ENCODE data around the gene PLEKHG4.

PLEKHG4 gene

DNA sequence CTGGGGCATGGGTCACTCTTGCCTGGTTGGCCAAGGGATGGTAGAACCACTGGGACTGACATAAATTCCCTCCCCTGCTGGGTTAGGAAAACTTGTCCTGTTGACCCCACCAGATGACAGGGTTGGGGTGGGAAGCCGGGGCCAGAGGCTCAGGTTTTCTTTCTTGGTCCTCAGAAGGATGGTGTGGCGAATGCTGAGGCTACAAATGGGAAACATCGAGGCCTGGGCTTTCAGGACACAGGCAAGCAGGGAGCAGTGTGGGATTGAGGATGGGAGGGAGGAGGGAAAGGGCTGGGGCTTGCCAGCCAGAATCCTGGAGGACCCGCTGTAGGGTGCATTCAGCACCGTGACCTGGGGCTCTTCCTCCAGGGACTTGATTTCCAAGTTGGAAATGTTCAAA is 14.5 kb upstream of the PLEKHG4 start:
- DNase-seq (ENCODE audit: low spot score), result no peak

DNA sequence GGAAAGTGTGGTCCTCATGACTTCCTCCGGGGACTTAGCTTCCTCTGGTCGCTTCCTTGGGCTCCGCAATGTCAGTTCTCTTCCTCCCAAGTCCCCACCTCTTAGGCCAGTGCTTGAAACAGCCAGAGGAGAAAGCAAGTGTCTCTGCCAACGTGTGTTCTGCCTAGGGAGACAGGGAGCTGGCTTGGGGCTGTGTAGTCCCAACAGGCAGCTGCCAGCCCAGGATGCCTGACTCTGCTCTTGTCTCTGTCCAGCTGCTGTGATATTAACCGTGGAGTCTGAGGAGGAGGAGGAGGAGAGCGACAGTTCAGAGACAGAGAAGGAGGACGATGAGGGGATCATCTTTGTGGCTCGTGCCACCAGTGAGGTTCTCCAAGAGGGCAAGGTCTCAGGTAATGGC is 13.5 kb upstream of the PLEKHG4 start:
- no peak for DNase-seq (ENCODE audit: low spot score)

DNA sequence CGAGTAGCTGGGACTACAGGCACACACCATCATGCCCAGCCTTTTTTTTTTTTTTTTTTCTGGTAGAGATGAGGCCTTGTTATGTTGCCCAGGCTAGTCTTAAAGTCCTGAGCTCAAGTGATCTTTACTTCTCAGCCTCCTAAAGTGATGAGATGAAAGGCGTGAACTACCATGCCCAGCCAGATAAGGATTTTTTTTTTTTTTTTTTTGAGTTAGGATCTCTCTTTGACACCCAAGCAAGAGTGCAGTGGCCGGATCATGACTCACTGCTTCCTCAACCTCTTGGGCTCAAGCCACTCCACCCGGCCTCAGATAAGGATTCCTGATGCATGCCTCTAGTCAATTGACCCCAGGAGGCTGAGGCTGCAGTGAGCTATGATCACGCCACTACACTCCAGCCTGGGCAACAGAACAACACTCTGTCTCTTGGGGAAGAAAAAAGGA is 11.2 kb upstream of the PLEKHG4 start:
- DNase-seq (ENCODE audit: low spot score), result peak; percentile 75

DNA sequence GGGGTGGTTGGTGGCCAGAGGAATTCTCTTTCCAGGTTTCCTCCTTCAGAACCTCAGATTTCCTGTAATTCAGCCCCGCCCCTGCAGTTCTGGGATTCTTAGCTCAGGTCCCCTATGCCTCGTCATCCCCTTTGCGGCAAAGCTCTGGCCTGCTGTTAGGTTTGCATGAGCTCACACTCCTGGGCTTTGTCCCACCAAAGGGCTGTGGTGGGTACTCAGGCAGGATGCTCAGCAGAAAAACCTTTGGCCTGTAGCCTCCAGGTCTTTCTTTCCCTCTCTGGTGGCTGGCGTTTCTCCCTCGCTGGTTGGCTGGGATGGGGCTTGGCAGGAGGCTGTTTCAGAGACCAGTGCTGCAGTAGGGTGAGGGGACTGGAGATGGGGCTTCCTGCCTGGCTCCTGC is 9.6 kb upstream of the PLEKHG4 start:
- no peak for DNase-seq (ENCODE audit: low spot score)

DNA sequence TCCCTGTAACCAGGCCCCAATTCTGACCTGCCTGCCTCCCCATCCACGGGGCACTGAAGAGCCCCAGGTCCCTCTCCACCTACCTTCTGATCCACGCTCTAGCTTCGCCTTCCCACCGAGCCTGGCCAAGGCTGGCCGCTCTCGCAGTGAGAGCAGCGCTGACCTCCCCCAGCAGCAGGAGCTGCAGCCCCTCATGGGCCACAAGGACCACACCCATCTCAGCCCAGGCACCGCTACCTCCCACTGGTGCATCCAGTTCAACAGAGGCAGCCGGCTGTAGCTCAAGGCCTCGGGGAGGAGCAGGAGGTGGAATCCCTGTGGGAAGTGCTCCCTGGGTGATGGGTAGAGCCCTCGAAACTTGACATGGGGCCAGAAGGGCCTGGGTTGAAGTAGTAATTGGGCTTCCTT is 8.4 kb upstream of the PLEKHG4 start:
- DNase-seq (ENCODE audit: low spot score), result no peak

DNA sequence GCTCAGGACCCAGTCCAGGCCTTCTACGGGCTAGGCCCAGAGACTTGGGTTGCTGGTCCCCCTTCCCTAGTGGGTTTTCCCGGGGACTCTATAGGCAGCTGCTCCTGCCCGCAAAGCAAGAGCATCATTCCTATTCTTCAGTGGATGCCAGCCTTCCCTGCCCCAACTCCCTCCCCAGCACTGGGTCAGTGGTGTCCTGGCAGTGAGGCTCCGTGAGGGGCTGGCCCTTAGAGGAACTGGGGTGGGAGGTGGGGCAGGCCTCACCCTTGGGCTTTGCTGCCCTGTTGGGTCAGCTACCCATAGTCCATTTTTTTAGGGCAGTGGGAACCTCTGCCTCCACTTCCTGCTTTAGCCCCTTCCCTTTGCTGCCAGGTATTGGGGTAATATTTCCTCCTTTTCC is 7.9 kb upstream of the PLEKHG4 start:
- no peak for DNase-seq (ENCODE audit: low spot score)

DNA sequence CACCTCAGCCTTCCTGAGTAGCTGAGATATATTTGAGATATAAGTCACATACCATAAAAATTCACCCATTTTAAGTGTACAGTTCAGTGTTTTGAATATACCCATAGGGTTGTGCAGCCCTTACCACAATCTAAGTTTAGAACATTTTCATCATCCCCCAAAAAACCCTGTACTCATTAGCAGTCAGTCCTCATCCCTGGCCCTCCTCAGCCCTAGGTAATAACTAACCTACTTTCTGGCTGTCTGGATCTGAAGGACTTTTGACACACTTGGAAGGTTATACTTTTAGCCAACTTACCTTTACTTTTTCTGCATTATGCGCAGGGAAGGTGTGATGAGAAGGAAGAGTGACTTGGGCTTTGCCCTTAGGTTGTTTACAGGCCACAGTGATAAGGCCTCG is 4.0 kb upstream of the PLEKHG4 start:
- DNase-seq (ENCODE audit: low spot score), result no peak

DNA sequence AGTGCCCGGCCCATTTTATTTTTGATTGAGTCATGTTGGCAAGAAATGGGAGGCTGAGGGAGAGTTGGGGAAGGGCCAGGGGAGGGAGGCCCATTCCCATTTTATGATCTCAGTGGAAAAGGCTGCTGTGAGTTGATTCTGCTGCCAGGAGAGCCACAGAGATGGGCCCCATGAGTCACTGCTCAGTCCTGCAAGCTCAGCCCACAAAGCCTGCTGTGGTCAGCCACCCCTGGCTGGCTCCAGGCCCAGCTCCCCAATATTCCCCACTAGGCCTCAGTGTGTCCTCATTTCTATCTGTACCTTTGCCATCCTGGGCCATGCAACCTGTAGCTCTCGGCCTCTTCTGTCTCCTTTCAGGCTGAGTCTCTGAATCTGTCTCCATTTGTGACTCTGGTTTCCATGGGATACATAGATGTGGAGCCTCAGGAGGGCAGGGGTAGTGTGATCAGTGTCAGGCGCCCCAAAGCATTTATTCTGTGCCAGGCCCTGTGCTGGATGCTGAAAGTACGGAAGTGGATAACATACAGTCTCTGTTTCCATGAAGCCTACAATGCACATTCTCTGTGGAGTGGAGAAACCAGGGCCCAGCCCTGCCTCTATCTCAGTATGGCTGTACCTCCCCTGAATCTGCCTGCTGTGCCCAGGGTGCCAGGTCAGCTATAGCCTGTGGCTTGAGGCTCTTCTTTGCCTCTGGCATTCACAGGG is 1.9 kb upstream of the PLEKHG4 start:
- DNase-seq (ENCODE audit: low spot score), result peak; percentile 98

DNA sequence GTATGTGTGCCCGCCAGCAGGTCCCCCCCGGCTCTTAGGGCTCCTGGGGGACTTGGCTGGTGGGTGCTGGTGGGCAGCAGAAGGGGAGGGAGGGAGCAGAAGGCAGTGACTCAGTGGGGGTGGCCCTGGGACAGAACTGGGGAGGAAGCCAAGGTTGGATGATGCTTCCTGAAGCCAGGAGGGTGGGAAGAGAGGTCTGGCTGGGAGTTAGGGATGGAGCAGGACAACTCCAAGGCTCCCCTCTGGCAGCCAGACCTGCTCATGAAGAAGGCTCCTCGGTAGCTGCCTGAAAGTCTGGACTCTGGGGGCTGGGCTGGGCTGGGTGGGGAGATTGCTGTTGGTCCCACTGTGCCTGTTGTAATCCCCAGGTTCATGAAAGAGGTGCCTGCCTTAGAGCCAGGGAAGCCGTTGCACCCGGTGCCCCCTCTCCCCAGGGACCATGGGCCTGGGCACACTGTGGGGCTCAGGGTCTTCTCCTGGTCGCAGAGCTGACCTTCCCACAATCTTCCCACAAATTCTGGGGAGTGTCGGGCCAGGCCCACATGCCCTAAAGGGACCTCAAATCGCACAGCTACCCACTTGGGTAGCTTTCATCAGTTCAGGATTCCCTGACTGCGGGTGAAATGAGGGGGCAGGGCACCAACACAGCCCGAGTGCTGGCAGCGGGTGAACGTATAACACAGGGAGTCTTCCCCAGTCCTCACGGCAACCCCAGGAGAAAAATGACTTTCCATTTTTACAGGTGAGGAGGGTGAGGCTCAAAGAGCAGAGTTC is 1.1 kb upstream of the PLEKHG4 start:
- DNase-seq (ENCODE audit: low spot score), result peak; percentile 90

DNA sequence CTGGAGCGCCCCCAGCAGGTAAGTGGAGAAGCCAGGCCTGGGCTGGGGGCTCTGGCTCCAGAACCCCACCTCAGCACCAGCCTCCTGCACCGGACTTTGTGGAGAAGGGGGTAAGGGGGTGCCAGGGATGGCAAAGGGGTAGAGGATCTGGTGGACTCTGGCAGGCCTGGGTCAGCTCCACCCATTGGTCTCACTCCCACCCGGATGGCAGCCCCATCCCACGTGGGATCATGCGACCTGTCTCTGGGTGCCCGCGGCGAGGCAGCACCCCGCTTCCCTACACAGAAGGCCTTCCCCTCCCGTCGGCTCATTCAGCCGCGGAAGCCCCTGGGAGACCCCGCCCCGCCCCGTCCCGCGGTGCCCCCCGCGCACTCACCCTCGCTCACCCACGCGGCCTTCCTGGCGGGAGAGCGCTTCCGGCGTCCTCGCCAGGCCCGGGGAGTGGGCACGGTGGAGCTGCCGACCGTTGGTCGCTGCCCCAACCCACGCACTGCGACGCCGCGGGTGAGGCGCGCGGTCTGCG is 498 bp upstream of the PLEKHG4 start:
- peak; percentile 58 for DNase-seq (ENCODE audit: low spot score)

DNA sequence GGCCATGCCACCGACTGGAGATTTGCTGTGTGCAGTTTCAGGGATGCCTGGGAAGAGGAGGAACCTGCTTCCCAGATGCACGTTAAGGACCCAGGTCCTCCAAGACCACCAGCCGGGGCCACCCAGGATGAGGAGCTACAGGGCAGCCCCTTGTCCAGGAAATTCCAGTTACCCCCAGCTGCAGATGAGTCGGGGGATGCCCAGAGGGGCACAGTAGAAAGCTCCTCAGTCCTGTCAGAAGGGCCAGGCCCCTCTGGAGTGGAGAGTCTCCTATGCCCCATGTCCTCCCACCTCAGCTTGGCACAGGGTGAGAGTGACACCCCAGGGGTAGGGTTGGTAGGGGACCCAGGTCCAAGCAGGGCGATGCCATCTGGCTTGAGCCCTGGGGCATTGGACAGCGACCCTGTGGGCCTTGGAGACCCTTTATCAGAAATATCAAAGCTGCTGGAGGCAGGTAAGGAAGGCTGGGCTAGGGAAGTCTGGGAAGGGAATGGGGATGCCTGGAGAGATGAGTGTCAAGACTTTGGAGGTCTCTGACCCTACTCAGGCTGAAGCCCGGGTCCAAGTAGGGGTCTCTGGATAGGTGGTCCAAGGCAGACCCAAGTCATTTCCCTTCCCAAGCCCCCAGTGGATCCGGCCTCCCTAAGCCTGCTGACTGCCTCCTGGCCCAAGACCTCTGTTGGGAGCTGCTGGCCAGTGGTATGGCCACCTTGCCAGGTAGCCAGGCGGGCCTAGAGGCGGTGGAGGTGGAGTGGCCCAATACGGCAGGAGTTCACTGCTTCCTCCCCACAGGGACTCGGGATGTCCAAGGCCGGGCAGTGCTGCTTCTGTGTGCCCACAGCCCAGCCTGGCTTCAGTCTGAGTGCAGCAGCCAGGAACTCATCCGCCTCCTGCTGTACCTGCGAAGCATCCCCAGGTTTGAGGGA is 1.0 kb downstream of the PLEKHG4 start:
- no peak for DNase-seq (ENCODE audit: low spot score)

DNA sequence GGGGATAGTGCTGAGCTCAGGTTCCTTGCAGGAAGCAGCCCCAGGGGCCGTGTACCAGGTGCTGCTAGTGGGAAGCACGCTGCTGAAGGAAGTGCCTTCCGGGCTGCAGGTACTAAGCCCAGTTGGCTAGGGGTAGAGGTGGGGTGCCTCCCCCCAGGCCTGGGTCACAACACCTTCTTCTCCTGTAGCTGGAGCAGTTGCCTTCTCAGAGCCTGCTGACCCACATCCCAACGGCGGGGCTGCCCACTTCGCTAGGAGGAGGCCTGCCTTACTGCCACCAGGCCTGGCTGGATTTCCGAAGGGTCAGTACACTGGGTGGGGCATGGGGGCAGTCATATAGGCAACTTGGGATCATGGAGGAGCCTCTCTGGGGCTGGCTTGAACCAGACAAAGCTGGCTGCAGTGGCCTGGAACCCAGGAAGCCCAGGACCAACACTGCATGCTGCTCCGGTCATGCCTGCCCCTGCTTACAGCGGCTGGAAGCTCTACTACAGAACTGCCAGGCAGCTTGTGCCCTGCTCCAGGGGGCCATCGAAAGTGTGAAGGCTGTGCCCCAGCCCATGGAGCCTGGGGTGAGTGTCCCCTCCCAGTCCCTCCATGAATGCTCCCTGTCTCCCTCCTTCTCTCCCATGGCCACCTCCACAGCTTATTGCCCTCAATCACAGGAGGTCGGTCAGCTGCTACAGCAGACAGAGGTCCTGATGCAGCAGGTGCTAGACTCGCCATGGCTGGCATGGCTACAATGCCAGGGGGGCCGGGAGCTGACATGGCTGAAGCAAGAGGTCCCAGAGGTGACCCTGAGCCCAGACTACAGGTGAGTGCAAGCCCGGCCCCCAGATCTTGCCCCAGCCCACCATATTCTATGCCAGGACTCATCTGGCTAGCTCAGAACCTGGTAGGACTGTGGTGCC is 2.5 kb downstream of the PLEKHG4 start:
- DNase-seq (ENCODE audit: low spot score), result no peak

DNA sequence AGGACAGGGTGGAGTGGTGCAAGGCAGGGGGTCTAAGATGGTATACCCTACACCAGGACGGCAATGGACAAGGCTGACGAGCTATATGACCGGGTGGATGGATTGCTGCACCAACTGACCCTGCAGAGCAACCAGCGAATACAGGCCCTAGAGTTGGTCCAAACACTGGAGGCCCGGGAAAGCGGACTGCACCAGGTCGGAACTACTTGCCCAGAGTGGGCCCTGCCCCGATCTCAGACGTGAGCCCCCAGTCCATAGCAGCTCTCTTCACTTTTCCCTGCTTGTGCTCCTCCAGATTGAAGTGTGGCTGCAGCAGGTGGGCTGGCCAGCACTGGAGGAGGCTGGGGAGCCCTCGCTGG is 3.1 kb downstream of the PLEKHG4 start:
- no peak for DNase-seq (ENCODE audit: low spot score)

DNA sequence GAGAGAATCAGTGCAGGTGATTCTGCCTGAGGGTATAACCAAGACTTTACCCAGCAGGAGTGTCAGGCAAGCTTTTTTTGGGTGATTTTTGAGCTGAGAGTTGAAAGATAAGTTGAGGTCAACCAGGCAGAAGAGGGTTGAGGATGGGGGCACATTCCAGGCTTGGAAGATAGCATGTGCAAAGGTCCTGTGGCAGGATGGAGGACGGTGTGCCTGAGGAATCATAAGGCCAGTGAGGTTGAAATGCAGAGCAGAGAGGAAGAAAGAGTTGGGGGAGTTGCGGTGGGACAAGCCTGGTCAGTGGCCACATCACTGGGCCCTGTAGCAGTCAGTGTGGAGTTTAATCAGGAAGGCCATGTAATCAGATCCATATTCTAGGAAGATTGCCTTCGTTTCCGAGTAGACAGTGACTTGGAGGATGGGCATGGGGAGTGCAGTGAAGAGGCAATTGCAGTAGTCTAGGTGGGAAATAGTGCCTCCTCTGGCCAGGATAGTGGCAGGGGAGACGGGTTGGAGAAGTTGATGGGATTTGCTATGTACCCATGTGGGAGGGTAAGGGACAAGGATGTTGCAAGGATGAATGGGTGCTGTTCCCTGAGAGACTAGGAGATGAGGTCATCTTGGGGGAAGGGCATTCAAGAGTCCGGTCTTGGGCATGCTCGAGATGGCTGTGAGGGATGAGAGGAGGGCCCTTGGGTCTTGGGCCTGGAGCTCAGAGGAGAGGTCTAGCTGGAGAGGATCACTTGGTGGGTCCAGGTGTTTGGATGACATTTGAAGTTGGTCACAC is 3.9 kb downstream of the PLEKHG4 start:
- DNase-seq (ENCODE audit: low spot score), result no peak

DNA sequence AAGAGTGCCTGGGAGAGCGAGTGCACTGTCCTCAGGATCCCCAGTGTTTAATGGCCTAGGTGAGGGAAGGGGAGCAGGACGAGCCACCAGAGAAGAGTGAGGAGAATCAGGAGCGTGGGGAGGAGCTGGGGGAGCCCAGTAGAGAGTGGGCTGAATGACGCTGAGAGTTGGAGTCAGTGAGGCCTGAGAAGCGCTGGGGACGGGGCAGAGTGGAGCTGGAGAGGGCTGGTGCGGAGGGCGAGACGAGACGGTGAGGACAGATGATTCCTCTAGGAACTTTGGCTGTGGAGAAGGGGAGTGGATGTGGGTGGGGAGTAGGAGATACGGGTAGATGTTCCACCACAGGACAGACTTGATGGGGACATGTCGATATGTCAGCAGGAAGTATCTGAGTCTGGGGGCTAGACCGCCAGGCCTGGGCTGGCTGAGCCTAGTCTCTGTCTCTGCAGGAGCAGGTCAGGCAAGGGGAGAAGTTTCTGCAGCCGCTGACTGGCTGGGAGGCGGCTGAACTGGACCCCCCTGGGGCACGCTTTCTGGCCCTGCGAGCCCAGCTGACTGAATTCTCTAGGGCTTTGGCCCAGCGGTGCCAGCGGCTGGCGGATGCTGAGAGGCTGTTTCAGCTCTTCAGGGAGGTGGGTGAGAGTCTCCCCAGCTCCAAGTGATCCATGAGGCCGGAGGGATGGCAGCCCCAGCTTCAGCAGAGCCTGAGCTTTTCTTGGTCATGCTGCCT is 4.7 kb downstream of the PLEKHG4 start:
- no peak for DNase-seq (ENCODE audit: low spot score)

DNA sequence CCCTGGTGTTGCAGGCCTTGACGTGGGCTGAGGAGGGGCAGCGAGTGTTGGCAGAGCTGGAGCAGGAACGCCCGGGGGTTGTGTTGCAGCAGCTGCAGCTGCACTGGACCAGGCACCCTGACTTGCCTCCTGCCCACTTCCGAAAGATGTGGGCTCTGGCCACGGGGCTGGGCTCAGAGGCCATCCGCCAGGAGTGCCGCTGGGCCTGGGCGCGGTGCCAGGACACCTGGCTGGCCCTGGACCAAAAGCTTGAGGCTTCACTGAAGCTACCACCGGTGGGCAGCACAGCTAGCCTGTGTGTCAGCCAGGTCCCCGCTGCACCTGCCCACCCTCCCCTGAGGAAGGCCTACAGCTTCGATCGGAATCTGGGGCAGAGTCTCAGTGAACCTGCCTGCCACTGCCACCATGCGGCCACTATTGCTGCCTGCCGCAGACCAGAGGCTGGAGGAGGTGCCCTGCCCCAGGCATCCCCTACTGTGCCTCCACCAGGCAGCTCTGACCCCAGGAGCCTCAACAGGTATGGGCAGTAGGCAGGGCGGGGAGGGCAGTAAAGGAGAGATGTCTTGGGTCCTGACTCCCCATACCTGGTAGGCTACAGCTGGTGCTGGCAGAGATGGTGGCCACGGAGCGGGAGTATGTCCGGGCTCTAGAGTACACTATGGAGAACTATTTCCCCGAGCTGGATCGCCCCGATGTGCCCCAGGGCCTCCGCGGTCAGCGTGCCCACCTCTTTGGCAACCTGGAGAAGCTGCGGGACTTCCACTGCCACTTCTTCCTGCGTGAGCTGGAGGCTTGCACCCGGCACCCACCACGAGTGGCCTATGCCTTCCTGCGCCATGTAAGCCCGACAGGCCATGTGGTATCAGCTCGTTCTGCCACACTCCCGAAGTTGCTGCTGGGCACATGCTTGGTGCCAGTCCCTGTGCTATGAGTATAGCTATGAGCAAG is 5.6 kb downstream of the PLEKHG4 start:
- DNase-seq (ENCODE audit: low spot score), result peak; percentile 66

DNA sequence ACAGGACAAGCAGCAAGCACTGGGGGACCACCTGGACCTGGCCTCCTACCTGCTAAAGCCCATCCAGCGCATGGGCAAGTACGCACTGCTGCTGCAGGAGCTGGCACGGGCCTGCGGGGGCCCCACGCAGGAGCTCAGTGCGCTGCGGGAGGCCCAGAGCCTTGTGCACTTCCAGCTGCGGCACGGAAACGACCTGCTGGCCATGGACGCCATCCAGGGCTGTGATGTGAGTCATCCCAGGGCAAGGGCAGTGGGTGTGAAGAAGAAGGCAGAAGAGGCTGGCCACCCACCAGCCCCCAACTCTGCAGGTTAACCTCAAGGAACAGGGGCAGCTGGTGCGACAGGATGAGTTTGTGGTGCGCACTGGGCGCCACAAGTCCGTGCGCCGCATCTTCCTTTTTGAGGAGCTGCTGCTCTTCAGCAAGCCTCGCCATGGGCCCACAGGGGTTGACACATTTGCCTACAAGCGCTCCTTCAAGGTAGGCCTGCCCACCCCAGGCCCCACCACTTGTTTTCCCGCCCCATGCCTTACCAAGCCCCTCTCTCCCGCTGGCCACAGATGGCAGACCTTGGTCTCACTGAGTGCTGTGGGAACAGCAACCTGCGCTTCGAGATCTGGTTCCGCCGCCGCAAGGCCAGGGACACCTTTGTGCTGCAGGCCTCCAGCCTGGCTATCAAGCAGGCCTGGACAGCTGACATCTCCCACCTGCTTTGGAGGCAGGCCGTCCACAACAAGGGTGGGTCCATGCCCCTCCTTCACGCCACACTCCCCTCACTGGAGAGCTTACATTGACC is 7.3 kb downstream of the PLEKHG4 start:
- DNase-seq (ENCODE audit: low spot score), result no peak

DNA sequence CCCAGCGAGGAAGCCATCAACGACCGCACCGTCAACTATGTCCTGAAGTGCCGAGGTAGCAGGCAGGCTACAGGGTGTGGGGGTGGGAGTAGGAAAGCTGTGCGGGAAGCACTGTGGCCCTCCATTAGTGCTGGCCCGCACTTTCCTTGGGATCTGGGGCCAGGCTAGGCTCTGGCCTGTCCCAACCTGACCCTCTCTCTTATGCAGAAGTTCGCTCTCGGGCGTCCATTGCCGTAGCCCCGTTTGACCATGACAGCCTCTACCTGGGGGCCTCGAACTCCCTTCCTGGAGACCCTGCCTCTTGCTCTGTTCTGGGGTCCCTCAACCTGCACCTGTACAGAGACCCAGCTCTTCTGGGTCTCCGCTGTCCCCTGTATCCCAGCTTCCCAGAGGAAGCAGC is 8.6 kb downstream of the PLEKHG4 start:
- DNase-seq (ENCODE audit: low spot score), result no peak
